ENCODE data around the gene PDZD2. TPM values are rescaled to one million over a fixed set of nuclear protein-coding genes. Genes with fewer than 3 reads are reported as not detected.

Gene PDZD2
- polyA plus RNA-seq, 1 donor from 2014 or later = 3.1 TPM

- no peak overlapping the region for H2AFZ ChIP-seq (ENCODE audit: low read depth, low read length)
- TF ChIP-seq TAF1 (IDR thresholded peaks at IDR 0.05; ENCODE audit: low read depth) (no peak), EP300 (conservative IDR thresholded peaks at IDR 0.05; ENCODE audit: poor library complexity, severe bottlenecking) (no peak), MXI1 (conservative IDR thresholded peaks at IDR 0.05; ENCODE audit: poor library complexity, severe bottlenecking) (no peak), SMC3 (conservative IDR thresholded peaks at IDR 0.05; ENCODE audit: poor library complexity) (no peak), POLR2AphosphoS5 (IDR thresholded peaks at IDR 0.05) (no peak), RAD21 (conservative IDR thresholded peaks at IDR 0.05) (no peak), EZH2 (IDR thresholded peaks at IDR 0.05; ENCODE audit: borderline replicate concordance, insufficient read depth, low read length, poor library complexity, severe bottlenecking) (no peak)
- TF ChIP-seq, protein P1, sequence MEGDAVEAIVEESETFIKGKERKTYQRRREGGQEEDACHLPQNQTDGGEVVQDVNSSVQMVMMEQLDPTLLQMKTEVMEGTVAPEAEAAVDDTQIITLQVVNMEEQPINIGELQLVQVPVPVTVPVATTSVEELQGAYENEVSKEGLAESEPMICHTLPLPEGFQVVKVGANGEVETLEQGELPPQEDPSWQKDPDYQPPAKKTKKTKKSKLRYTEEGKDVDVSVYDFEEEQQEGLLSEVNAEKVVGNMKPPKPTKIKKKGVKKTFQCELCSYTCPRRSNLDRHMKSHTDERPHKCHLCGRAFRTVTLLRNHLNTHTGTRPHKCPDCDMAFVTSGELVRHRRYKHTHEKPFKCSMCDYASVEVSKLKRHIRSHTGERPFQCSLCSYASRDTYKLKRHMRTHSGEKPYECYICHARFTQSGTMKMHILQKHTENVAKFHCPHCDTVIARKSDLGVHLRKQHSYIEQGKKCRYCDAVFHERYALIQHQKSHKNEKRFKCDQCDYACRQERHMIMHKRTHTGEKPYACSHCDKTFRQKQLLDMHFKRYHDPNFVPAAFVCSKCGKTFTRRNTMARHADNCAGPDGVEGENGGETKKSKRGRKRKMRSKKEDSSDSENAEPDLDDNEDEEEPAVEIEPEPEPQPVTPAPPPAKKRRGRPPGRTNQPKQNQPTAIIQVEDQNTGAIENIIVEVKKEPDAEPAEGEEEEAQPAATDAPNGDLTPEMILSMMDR (IDR thresholded peaks at IDR 0.05; ENCODE audit: poor library complexity, severe bottlenecking) = no peak
- TF ChIP-seq, protein P2, sequence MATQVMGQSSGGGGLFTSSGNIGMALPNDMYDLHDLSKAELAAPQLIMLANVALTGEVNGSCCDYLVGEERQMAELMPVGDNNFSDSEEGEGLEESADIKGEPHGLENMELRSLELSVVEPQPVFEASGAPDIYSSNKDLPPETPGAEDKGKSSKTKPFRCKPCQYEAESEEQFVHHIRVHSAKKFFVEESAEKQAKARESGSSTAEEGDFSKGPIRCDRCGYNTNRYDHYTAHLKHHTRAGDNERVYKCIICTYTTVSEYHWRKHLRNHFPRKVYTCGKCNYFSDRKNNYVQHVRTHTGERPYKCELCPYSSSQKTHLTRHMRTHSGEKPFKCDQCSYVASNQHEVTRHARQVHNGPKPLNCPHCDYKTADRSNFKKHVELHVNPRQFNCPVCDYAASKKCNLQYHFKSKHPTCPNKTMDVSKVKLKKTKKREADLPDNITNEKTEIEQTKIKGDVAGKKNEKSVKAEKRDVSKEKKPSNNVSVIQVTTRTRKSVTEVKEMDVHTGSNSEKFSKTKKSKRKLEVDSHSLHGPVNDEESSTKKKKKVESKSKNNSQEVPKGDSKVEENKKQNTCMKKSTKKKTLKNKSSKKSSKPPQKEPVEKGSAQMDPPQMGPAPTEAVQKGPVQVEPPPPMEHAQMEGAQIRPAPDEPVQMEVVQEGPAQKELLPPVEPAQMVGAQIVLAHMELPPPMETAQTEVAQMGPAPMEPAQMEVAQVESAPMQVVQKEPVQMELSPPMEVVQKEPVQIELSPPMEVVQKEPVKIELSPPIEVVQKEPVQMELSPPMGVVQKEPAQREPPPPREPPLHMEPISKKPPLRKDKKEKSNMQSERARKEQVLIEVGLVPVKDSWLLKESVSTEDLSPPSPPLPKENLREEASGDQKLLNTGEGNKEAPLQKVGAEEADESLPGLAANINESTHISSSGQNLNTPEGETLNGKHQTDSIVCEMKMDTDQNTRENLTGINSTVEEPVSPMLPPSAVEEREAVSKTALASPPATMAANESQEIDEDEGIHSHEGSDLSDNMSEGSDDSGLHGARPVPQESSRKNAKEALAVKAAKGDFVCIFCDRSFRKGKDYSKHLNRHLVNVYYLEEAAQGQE (IDR thresholded peaks at IDR 0.05; ENCODE audit: borderline replicate concordance) = no peak
- H3K9me2 ChIP-seq (ENCODE audit: insufficient read depth, low read length) = no peaks in the 10 kb centered on the region
- H4K20me1 ChIP-seq (ENCODE audit: insufficient read depth) = no peaks in the 10 kb centered on the region
- H3K27ac ChIP-seq (ENCODE audit: low read length) = no peak overlapping the region
- no peaks in the 10 kb centered on the region for H3K79me2 ChIP-seq (replicated peaks; ENCODE audit: insufficient read depth, low read length)
- H3K4me3 ChIP-seq (ENCODE audit: low read length) = no peak overlapping the region
- no peak overlapping the region for H3K4me2 ChIP-seq (ENCODE audit: low read length)
- H3K9me3 ChIP-seq (ENCODE audit: low read length) = no peaks in the 10 kb centered on the region
- no peaks in the 10 kb centered on the region for H3F3A ChIP-seq (ENCODE audit: insufficient read depth, low read length, poor library complexity, severe bottlenecking)
- no peak overlapping the region for H3K9ac ChIP-seq (ENCODE audit: low read length)
- no peaks in the 10 kb centered on the region for H3K27me3 ChIP-seq (ENCODE audit: insufficient read depth, low read depth, low read length)
- H3K36me3 ChIP-seq (ENCODE audit: insufficient read depth, low read length) = no peaks in the 10 kb centered on the region
Observed at GRCh38 chr5:31984691-31985090, 345.8 kb downstream of the PDZD2 start.

GRCh38 chr5:31986101-31986500 lies 347.2 kb downstream of the PDZD2 start:
- Histone ChIP-seq H3K4me2 (ENCODE audit: low read length) (no peak overlapping the region), H3K27me3 (ENCODE audit: insufficient read depth, low read depth, low read length) (no peaks in the 10 kb centered on the region), H3K9ac (ENCODE audit: low read length) (no peak overlapping the region), H3K9me3 (ENCODE audit: low read length) (no peaks in the 10 kb centered on the region), H3K9me2 (ENCODE audit: insufficient read depth, low read length) (no peaks in the 10 kb centered on the region), H3K4me3 (ENCODE audit: low read length) (no peak overlapping the region), H3F3A (ENCODE audit: insufficient read depth, low read length, poor library complexity, severe bottlenecking) (no peaks in the 10 kb centered on the region), H3K27ac (ENCODE audit: low read length) (no peak overlapping the region), H3K79me2 (replicated peaks; ENCODE audit: insufficient read depth, low read length) (no peaks in the 10 kb centered on the region), H4K20me1 (ENCODE audit: insufficient read depth) (no peaks in the 10 kb centered on the region), H2AFZ (ENCODE audit: low read depth, low read length) (no peak overlapping the region), H3K36me3 (ENCODE audit: insufficient read depth, low read length) (no peaks in the 10 kb centered on the region)
- TF ChIP-seq EZH2 (IDR thresholded peaks at IDR 0.05; ENCODE audit: borderline replicate concordance, insufficient read depth, low read length, poor library complexity, severe bottlenecking) = no peak
